Sigmoid colon (tissue), 4 donors: ENCODE data around the gene OR10A6.

Experiments
- CTCF ChIP-seq, 4 experiments: fragments of 450-650 bp in 3 of 4; fragments of 200-600 bp in 1 of 4; IDR thresholded peaks; one replicate each; pipeline ENCODE4 v1.5.1; 2016 to 2019; ENCODE audit warnings: antibody characterized with exemption in 4 of 4, mild to moderate bottlenecking in 3 of 4, moderate library complexity in 2 of 4
- EP300 ChIP-seq, 4 donors: sonication (generic); formaldehyde crosslinking; IDR thresholded peaks; one replicate each; pipeline ENCODE4 v1.6.1; 2017; ENCODE audit warnings: antibody characterized with exemption in 4 of 4
- POLR2AphosphoS5 ChIP-seq, 4 donors: sonication (generic); formaldehyde crosslinking; IDR thresholded peaks; one replicate each; pipeline ENCODE4 v1.6.1; 2017; ENCODE audit warnings: antibody characterized with exemption in 4 of 4

- TF ChIP-seq CTCF (IDR thresholded peaks at IDR 0.05): no peak
- TF ChIP-seq POLR2AphosphoS5 (IDR thresholded peaks at IDR 0.05): no peak
- no peak for TF ChIP-seq EP300 (IDR thresholded peaks at IDR 0.05)
Measured at GRCh38 chr11:7905549-7905948, 25.5 kb downstream of the OR10A6 start.
